GM12878 (cell line): ENCODE data around the gene TTLL8. TPM values are rescaled to one million over a fixed set of nuclear protein-coding genes. Genes with fewer than 3 reads are reported as not detected.
A peak's percentile ranks its signal among the peaks of the same experiment; 100 is the strongest.

Experiments used
- ATAC-seq: fragments of 200-7000 bp; cut with Tn5 transposase; 3 replicates; pipeline ENCODE4 v1.9.1; 2020; ENCODE audit warnings: mild to moderate bottlenecking, moderate library complexity
- BruUV-seq: library from RNA; stranded (reverse); fragments of 400-500 nt; replicated peaks from 2 replicates; lab custom pipeline; 2021; lab: Mats Ljungman, UMichigan
- CTCF ChIA-PET: fragments of 300-600 bp; sonication (Branson Sonifier 250); formaldehyde crosslinking; extraction: SDS; loops from one replicate; lab custom pipeline; 2021; ENCODE audit warnings: inconsistent platforms; lab: Yijun Ruan, JAX
- POLR2A ChIA-PET: fragments of 350-600 bp; formaldehyde crosslinking; extraction: SDS; loops from one replicate; lab custom pipeline; 2021; ENCODE audit warnings: inconsistent platforms; lab: Charles Lee
- RAD21 ChIA-PET: fragments of 300-600 bp; sonication (Branson Sonifier 250); formaldehyde crosslinking; loops from one replicate; lab custom pipeline; 2023; ENCODE audit warnings: antibody characterized with exemption; ENCODE audit not compliant: unreplicated experiment; lab: Charles Lee
- SMC1A ChIA-PET: fragments of 300-600 bp; sonication (Branson Sonifier 250); formaldehyde crosslinking; loops from one replicate; lab custom pipeline; 2023; ENCODE audit not compliant: unreplicated experiment, uncharacterized antibody; lab: Charles Lee
- DNase-seq: peaks from one replicate; pipeline ENCODE4 v3.0.0-alpha.2; 2011; ENCODE audit warnings: low read depth, low spot score
- FAIRE-seq: peaks from 3 replicates; lab custom pipeline; 2011; peaks lifted over from hg19 to GRCh38; lab: Jason Lieb, UNC
- H2AFZ ChIP-seq: 2 replicates; pipeline ENCODE4 v1.6.0; 2011; ENCODE audit warnings: low read depth, low read length, control low read depth; ENCODE audit not compliant: control insufficient read depth
- H3K27ac ChIP-seq: 2 replicates; pipeline ENCODE4 v1.5.1; 2011; ENCODE audit warnings: control low read depth; ENCODE audit not compliant: control insufficient read depth, insufficient read depth
- H3K27me3 ChIP-seq, 2 experiments: replicated peaks in 1 of 2; 2 replicates each; pipeline versions ENCODE4 v1.6.0 to v1.6.1; 2011; ENCODE audit warnings: low read length in 1 of 2; ENCODE audit not compliant: control insufficient read depth in 2 of 2, insufficient read depth in 2 of 2
- H3K36me3 ChIP-seq, 2 experiments: 2 replicates each; pipeline ENCODE4 v1.5.1; 2011; ENCODE audit warnings: low read length in 1 of 2; ENCODE audit not compliant: control insufficient read depth in 2 of 2, insufficient read depth in 2 of 2
- H3K4me1 ChIP-seq: 2 replicates; pipeline ENCODE4 v1.6.1; 2011; ENCODE audit warnings: mild to moderate bottlenecking, low read length, moderate library complexity, mixed read lengths; ENCODE audit not compliant: control insufficient read depth, insufficient read depth
- H3K4me2 ChIP-seq: 2 replicates; pipeline ENCODE4 v1.6.0; 2011; ENCODE audit warnings: control low read depth; ENCODE audit not compliant: control insufficient read depth, insufficient read depth
- H3K4me3 ChIP-seq: fragments of 200-600 bp; sonication (generic); 2 replicates; pipeline ENCODE4 v1.5.1; 2016
- H3K79me2 ChIP-seq: 2 replicates; pipeline ENCODE4 v1.6.0; 2011; ENCODE audit warnings: low read length; ENCODE audit not compliant: control insufficient read depth, insufficient read depth
- H3K9ac ChIP-seq: 2 replicates; pipeline ENCODE4 v1.8.0; 2011; ENCODE audit warnings: low read length, control low read depth, mixed read lengths; ENCODE audit not compliant: control insufficient read depth, insufficient read depth
- H3K9me3 ChIP-seq: replicated peaks from 3 replicates; pipeline ENCODE4 v1.5.1; 2011; ENCODE audit warnings: mild to moderate bottlenecking, low read length; ENCODE audit not compliant: control insufficient read depth, insufficient read depth
- H4K20me1 ChIP-seq: 2 replicates; pipeline ENCODE4 v1.6.0; 2011; ENCODE audit not compliant: control insufficient read depth, insufficient read depth
- CHD1 ChIP-seq: IDR thresholded peaks from 2 replicates; pipeline ENCODE4 v1.6.1; 2012; ENCODE audit warnings: low read depth, low read length, improper control_type of control experiment
- CHD4 ChIP-seq: fragments of 200-600 bp; sonication (generic); IDR thresholded peaks from 2 replicates; pipeline ENCODE4 v1.6.1; 2016; ENCODE audit warnings: mild to moderate bottlenecking
- EP300 ChIP-seq, 2 experiments: fragments of 150-350 bp in 1 of 2; IDR thresholded peaks; 2 replicates each; pipeline ENCODE4 v1.6.1; 2011 to 2012; ENCODE audit warnings: low read depth in 2 of 2, low read length in 2 of 2, borderline replicate concordance in 1 of 2, improper control_type of control experiment in 1 of 2, inconsistent platforms in 1 of 2; ENCODE audit not compliant: control insufficient read depth in 1 of 2
- GATAD2B ChIP-seq: fragments of 450-650 bp; conservative IDR thresholded peaks from 2 replicates; pipeline ENCODE4 v1.6.1; 2017; ENCODE audit warnings: low read depth, mild to moderate bottlenecking, moderate library complexity
- IKZF1 ChIP-seq: fragments of 450-650 bp; conservative IDR thresholded peaks from 2 replicates; pipeline ENCODE4 v1.6.1; 2017; ENCODE audit warnings: antibody characterized with exemption, mild to moderate bottlenecking
- JUNB ChIP-seq: IDR thresholded peaks from 2 replicates; pipeline ENCODE4 v1.6.1; 2016; ENCODE audit warnings: antibody characterized with exemption, mild to moderate bottlenecking
- NFYA ChIP-seq: IDR thresholded peaks from 2 replicates; pipeline ENCODE4 v1.6.1; 2011; ENCODE audit warnings: low read depth, mild to moderate bottlenecking, low read length, improper control_type of control experiment, borderline replicate concordance
- PAX5 ChIP-seq: IDR thresholded peaks from 2 replicates; pipeline ENCODE4 v1.6.1; 2011; ENCODE audit warnings: low read depth, low read length, borderline replicate concordance
- RELA ChIP-seq: fragments of 450-650 bp; IDR thresholded peaks from 2 replicates; pipeline ENCODE4 v1.8.0; 2014; ENCODE audit warnings: borderline replicate concordance; ENCODE audit not compliant: partially characterized antibody
- RELB ChIP-seq: fragments of 450-650 bp; IDR thresholded peaks from 2 replicates; pipeline ENCODE4 v1.6.1; 2017; ENCODE audit warnings: low read depth, mild to moderate bottlenecking, moderate library complexity
- REST ChIP-seq: IDR thresholded peaks from 2 replicates; pipeline ENCODE4 v1.6.1; 2012; ENCODE audit warnings: mild to moderate bottlenecking, low read depth, low read length
- SIN3A ChIP-seq: IDR thresholded peaks from 2 replicates; pipeline ENCODE4 v1.6.1; 2012; ENCODE audit warnings: low read depth, low read length, improper control_type of control experiment
- SMAD5 ChIP-seq: IDR thresholded peaks from 2 replicates; pipeline ENCODE4 v1.6.1; 2016; ENCODE audit warnings: antibody characterized with exemption, low read depth
- SPI1 ChIP-seq: IDR thresholded peaks from 2 replicates; pipeline ENCODE4 v1.6.1; 2011; ENCODE audit warnings: low read depth, mild to moderate bottlenecking, low read length, moderate library complexity, borderline replicate concordance; ENCODE audit not compliant: insufficient read depth
- YBX1 ChIP-seq: fragments of 450-650 bp; IDR thresholded peaks from 2 replicates; pipeline ENCODE4 v1.6.1; 2016; ENCODE audit warnings: antibody characterized with exemption
- ZNF217 ChIP-seq: fragments of 450-650 bp; IDR thresholded peaks from 2 replicates; pipeline ENCODE4 v1.6.1; 2017; ENCODE audit warnings: antibody characterized with exemption, mild to moderate bottlenecking
- WGBS: methylation state at CpG from one replicate; pipeline ENCODE4 v1.1.6; 2016; ENCODE audit warnings: low lambda C conversion rate; ENCODE audit not compliant: insufficient replicate concordance, insufficient coverage; ENCODE audit errors: missing lambda C conversion rate; 5-methylcytosine and 5-hydroxymethylcytosine counted together
- in situ Hi-C: fragments of 300-500 bp; cut with MboI; formaldehyde crosslinking; loops from 9 replicates; pipeline ENCODE4 v1.14.3; 2018; ENCODE audit warnings: mixed read lengths
- intact Hi-C: fragments of 100-400 bp; cut with micrococcal nuclease; formaldehyde crosslinking; loops from one replicate; pipeline ENCODE4 v1.14.2; 2022; ENCODE audit not compliant: unreplicated experiment
- polyA plus RNA-seq, 11 experiments: library from polyadenylated mRNA; depleted of rRNA in 4 of 11; unstranded in 6 of 11; stranded (reverse) in 5 of 11; fragments of >200 nt; fragmentation: Nextera tagmentation in 4 of 11; fragmentation: Illumina TruSeq in 1 of 11; extraction: Ambion mirVana in 4 of 11; extraction: Trizol in 1 of 11; gene quantifications; 1 replicate in 1 of 11; 2 replicates in 10 of 11; pipeline versions ENCODE4 v1.2.1 to v1.2.3, GENCODE V29; 2011 to 2016; ENCODE audit warnings: inconsistent platforms in 2 of 11, missing spikeins in 2 of 11, low read depth in 1 of 11
- total RNA-seq, 4 experiments: library from RNA; depleted of rRNA in 3 of 4; stranded (reverse); fragments of >200 nt in 3 of 4; fragmentation: Illumina TruSeq in 1 of 4; extraction: Trizol in 1 of 4; gene quantifications; 2 replicates each; pipeline versions ENCODE4 v1.2.1 to v1.2.3, GENCODE V29; 2013 to 2021
- TF ChIP-seq, protein P1 (sequence below): fragments of 450-650 bp; IDR thresholded peaks from 2 replicates; pipeline ENCODE4 v1.6.1; 2017; ENCODE audit warnings: borderline replicate concordance

Gene TTLL8
- total and polyA plus RNA-seq, 10 of the 15 experiments (the other 5 are each of a cell fraction or from before 2014, with no cell fraction given), result not detected

DNA sequence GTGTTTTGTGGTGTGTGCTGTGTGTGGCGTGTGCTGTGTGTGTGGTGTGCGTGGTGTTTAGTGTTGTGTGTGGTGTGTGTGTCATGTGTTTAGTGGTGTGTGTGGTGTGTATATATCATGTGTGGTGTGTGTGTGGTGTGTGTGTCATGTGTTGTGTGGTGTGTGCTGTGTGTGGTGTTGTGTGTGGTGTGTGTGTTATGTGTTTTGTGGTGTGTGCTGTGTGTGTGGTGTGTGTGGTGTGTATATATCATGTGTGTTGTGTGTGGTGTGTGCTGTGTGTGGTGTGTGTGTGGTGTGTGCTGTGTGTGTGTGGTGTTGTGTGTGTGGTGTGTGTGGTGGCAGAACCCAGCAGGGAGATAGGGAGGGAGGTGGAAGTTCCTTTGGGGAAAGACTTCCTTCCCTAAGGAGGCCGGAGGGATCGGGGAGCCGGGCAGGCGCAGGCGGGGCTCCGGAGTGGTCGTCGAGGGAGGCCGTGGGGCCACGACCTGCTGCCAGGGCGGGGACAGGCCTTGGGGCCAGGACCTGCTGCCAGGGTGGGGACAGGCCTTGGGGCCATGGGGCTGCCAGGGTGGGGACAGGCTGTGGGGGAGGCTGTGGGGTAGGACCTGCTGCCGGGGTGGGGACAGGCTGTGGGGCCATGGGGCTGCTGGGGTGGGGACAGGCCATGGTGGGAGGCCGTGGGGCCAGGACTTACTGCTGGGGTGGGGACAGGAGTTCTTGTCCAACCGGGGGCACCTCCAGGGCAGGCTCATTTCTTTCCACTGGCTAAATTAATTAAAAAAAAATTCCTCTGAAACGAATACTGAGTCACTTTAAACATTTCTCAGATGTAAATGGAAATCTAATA is 82.3 kb downstream of the TTLL8 start:
- WGBS, result 8% methylated on average over 16 of the region's 17 CpGs
- H3K36me3 ChIP-seq, result no peaks in the 10 kb centered on the region
- H3K9me3 ChIP-seq, result no peaks in the 10 kb centered on the region; the same call in 2 of the 3 replicates
- peak overlapping the region; percentile 25; the same call in 1 of the 2 replicates for H3K4me2 ChIP-seq
- FAIRE-seq (no peak), DNase-seq (no peak), ATAC-seq (peak; percentile 72)
- ChIA-PET POLR2A (interaction anchor here (1.5 to 1.8 kb wide), 2 partner anchors 8 to 13 kb away, joined by 6 to 8 read pairs; no protein-coding TSS in a partner anchor), SMC1A (interaction anchor here (1.8 kb wide), 1 partner anchor 11 kb away, joined by 5 read pairs; no protein-coding TSS in a partner anchor), RAD21 (interaction anchor here (0.9 to 1.4 kb wide), 3 partner anchors 9 to 45 kb away, joined by 3 to 5 read pairs (median 4); no protein-coding TSS in a partner anchor), CTCF (interaction anchor here (1.2 to 2.5 kb wide), 3 partner anchors 9 to 39 kb away, joined by 4 to 7 read pairs (median 6); no protein-coding TSS in a partner anchor)
- no peak overlapping the region for H3K4me3 ChIP-seq
- peaks cover 16% of the 10 kb centered on the region for H3K4me1 ChIP-seq
- in situ Hi-C loops, result no loop called here
- BruUV-seq, result no TSS peak
- H2AFZ ChIP-seq, result peak overlapping the region; percentile 54; the same call in 1 of the 2 replicates
- H4K20me1 ChIP-seq, result no peaks in the 10 kb centered on the region
- no peaks in the 10 kb centered on the region for H3K27me3 ChIP-seq
- H3K27ac ChIP-seq, result peak overlapping the region; percentile 39
- no peak overlapping the region for H3K9ac ChIP-seq
- intact Hi-C loops, result no loop called here
- H3K79me2 ChIP-seq, result peaks cover 10% of the 10 kb centered on the region
- TF ChIP-seq RELA (no peak), RELB (peak; percentile 92), SIN3A (no peak), NFYA (no peak), IKZF1 (peak; percentile 88), CHD4 (no peak), SPI1 (no peak), SMAD5 (no peak), YBX1 (peak; percentile 36; the same call in 1 of the 2 replicates), ZNF217 (peak; percentile 69; the same call in 1 of the 2 replicates), PAX5 (no peak), EP300 (IDR thresholded peaks at IDR 0.05; ENCODE audit: borderline replicate concordance in 1 of 2, control insufficient read depth in 1 of 2, low read depth in 2 of 2, low read length in 2 of 2) (no peak), GATAD2B (no peak), JUNB (no peak), REST (no peak), CHD1 (no peak)
- TF ChIP-seq, protein P1, sequence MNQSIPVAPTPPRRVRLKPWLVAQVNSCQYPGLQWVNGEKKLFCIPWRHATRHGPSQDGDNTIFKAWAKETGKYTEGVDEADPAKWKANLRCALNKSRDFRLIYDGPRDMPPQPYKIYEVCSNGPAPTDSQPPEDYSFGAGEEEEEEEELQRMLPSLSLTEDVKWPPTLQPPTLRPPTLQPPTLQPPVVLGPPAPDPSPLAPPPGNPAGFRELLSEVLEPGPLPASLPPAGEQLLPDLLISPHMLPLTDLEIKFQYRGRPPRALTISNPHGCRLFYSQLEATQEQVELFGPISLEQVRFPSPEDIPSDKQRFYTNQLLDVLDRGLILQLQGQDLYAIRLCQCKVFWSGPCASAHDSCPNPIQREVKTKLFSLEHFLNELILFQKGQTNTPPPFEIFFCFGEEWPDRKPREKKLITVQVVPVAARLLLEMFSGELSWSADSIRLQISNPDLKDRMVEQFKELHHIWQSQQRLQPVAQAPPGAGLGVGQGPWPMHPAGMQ, result no peak
